ENCODE data around the gene PCGF6.

PCGF6 gene, protein sequence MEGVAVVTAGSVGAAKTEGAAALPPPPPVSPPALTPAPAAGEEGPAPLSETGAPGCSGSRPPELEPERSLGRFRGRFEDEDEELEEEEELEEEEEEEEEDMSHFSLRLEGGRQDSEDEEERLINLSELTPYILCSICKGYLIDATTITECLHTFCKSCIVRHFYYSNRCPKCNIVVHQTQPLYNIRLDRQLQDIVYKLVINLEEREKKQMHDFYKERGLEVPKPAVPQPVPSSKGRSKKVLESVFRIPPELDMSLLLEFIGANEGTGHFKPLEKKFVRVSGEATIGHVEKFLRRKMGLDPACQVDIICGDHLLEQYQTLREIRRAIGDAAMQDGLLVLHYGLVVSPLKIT

GRCh38 chr10:103350517-103351260 is at the start of gene PCGF6:
Gene PCGF6, minus strand, starts transcription at chr10:103351140. Its CDS starts 74 bp downstream, at chr10:103351066.
- TF ChIP-seq, protein P1, sequence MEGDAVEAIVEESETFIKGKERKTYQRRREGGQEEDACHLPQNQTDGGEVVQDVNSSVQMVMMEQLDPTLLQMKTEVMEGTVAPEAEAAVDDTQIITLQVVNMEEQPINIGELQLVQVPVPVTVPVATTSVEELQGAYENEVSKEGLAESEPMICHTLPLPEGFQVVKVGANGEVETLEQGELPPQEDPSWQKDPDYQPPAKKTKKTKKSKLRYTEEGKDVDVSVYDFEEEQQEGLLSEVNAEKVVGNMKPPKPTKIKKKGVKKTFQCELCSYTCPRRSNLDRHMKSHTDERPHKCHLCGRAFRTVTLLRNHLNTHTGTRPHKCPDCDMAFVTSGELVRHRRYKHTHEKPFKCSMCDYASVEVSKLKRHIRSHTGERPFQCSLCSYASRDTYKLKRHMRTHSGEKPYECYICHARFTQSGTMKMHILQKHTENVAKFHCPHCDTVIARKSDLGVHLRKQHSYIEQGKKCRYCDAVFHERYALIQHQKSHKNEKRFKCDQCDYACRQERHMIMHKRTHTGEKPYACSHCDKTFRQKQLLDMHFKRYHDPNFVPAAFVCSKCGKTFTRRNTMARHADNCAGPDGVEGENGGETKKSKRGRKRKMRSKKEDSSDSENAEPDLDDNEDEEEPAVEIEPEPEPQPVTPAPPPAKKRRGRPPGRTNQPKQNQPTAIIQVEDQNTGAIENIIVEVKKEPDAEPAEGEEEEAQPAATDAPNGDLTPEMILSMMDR (IDR thresholded peaks at IDR 0.05; ENCODE audit: unreplicated experiment in 3 of 3), result no peak
- Mint-ChIP-seq H3K9me3 (no peaks in the 10 kb centered on the region), H3K4me3 (peak within 1 kb of the TSS; percentile 94 to 98 (median 95)), H3K27me3 (ENCODE audit: low read depth) (no peaks in the 10 kb centered on the region), H3K27ac (peak within 1 kb of the TSS; percentile 69 to 98 (median 94)), H3K36me3 (ENCODE audit: low read depth) (peaks cover 6% of the 10 kb centered on the region), H3K4me1 (peaks cover 4% of the 10 kb centered on the region)

GRCh38 chr10:103397191-103397825 is 46.4 kb upstream of the PCGF6 start:
- H3K27ac Mint-ChIP-seq, result peak overlapping the region; percentile 96 to 99 (median 98)

DNA sequence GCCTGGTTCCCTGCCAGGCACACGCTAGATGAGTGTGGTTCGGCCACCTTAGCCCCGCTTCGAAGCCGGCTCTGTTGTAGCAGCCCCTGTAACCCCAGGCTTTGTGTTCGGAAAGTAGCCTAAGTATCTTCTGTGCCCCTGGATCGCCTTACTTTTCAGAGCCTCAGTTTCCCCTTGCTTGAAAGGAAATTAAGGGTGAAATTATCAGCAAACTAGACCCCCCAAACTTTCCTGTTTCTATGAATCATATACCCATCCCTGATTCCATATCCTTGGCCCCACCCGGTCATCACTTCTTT is 45.8 kb upstream of the PCGF6 start:
- Mint-ChIP-seq H3K4me1 (peaks cover 52% of the 10 kb centered on the region), H3K27me3 (ENCODE audit: low read depth) (no peaks in the 10 kb centered on the region), H3K9me3 (no peaks in the 10 kb centered on the region), H3K27ac (peak overlapping the region; percentile 96 to 99 (median 98)), H3K4me3 (peak overlapping the region; percentile 97 to 99 (median 99)), H3K36me3 (ENCODE audit: low read depth) (peaks cover 44% of the 10 kb centered on the region)
- TF ChIP-seq, protein P1 (IDR thresholded peaks at IDR 0.05; ENCODE audit: unreplicated experiment in 3 of 3), result no peak

More at GRCh38 chr10:103397191-103397825, 46.4 kb upstream of the PCGF6 start:
- Mint-ChIP-seq H3K36me3 (ENCODE audit: low read depth) (peaks cover 39% of the 10 kb centered on the region), H3K9me3 (no peaks in the 10 kb centered on the region), H3K4me3 (peak overlapping the region; percentile 97 to 99 (median 99)), H3K27me3 (ENCODE audit: low read depth) (no peaks in the 10 kb centered on the region), H3K4me1 (peaks cover 52% of the 10 kb centered on the region)
- TF ChIP-seq, protein P1 (IDR thresholded peaks at IDR 0.05; ENCODE audit: unreplicated experiment in 3 of 3), result no peak

DNA sequence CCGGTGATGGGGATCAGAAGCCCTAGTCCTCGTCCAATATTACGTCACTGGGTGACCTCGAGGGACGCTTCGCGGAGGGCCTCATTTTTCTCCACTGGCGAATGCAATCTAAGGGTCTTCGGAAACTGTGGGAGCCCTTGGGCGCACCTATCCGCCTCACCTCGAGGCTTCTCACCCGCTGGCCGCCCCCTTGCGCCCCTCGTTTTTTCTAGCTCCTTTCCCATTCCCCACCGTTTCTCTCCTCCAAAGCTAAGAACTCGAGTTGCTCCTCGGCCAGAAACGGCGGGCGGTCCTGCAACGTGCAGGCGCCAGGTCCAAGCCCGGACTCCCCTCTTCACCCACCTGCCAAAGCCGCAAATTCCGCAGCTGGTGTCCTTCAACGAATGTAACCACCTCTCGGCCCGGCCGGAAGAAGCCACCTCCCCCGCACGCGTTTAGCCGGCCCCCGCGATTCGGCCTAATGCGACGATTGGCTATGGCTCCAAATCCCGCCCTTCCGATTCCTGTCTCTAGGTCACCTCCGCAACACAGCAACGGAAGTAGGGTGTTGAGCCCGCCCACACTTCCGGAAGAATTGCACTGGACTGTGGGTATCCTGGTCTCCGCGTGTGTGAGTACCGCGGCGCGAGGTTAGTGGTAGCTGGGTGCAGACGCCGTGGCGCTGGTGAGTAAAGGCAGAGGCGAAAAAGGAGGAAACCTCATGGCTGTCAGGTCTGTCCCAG is 45.3 kb upstream of the PCGF6 start, which contains the start of the genes ATP5MK and PDCD11:
TSS of gene ATP5MK (minus strand) at position 409 of the 722 bp plus-strand sequence. CDS start 4,018 bp downstream, outside the sequence.
TSS of gene PDCD11 (plus strand) at position 560 of the 722 bp plus-strand sequence. CDS start 1,801 bp downstream, outside the sequence.
- peaks cover 52% of the 10 kb centered on the region for H3K4me1 Mint-ChIP-seq
- H3K27ac Mint-ChIP-seq, result peak within 1 kb of the TSS; percentile 96 to 99 (median 98)
- H3K4me3 Mint-ChIP-seq, result peak within 1 kb of the TSS; percentile 97 to 99 (median 99)
- H3K9me3 Mint-ChIP-seq, result no peaks in the 10 kb centered on the region
- H3K27me3 Mint-ChIP-seq (ENCODE audit: low read depth), result no peaks in the 10 kb centered on the region
- H3K36me3 Mint-ChIP-seq (ENCODE audit: low read depth), result peaks cover 45% of the 10 kb centered on the region
- TF ChIP-seq, protein P1 (IDR thresholded peaks at IDR 0.05; ENCODE audit: unreplicated experiment in 3 of 3), result no peak

- Mint-ChIP-seq H3K4me3 (peak overlapping the region; percentile 97 to 99 (median 99)), H3K9me3 (no peaks in the 10 kb centered on the region), H3K4me1 (peaks cover 52% of the 10 kb centered on the region), H3K36me3 (ENCODE audit: low read depth) (peaks cover 45% of the 10 kb centered on the region), H3K27ac (peak overlapping the region; percentile 96 to 99 (median 98)), H3K27me3 (ENCODE audit: low read depth) (no peaks in the 10 kb centered on the region)
- TF ChIP-seq, protein P1 (IDR thresholded peaks at IDR 0.05; ENCODE audit: unreplicated experiment in 3 of 3), result no peak
Measured at GRCh38 chr10:103395754-103396066, 44.8 kb upstream of the PCGF6 start.
